Measurements from ENCODE around the gene NEK5. TPM values are rescaled to one million over a fixed set of nuclear protein-coding genes. Genes with fewer than 3 reads are reported as not detected.

NEK5 gene
- total and polyA plus RNA-seq, 2 donors (not counting 3 experiments of a cell fraction or from before 2014, with no cell fraction given) = 0.03 to 0.18 TPM

DNA sequence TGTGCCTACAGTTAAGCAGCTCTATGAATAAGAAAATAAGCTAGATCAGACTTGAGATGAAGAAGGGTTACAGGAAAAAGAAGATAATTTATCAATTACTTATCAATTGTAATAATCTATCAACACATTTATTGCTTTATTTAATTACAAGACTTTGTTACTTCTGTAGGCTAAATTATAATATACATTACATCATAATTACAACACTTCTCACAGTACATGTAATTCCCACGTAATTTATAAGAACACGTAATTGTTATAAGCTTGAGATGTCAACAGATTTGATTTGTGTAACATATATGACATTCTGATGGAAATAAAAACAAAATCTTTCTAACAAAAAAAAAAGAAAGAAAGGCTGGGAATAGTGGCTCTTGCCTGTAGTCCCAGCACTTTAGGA, 36.8 kb downstream of the NEK5 start:
- no TSS peak for BruUV-seq (replicated peaks)
- Histone ChIP-seq H3K9me3 (replicated peaks; ENCODE audit: control insufficient read depth, insufficient read depth, low read length) (no peaks in the 10 kb centered on the region), H2AFZ (ENCODE audit: low read depth, low read length) (no peak overlapping the region), H3K9ac (replicated peaks; ENCODE audit: extremely low read depth, insufficient read depth, low read length) (no peak overlapping the region), H3K9me1 (replicated peaks; ENCODE audit: control insufficient read depth, extremely low read depth, insufficient read depth, low read length) (no peaks in the 10 kb centered on the region), H3K79me2 (ENCODE audit: control insufficient read depth, insufficient read depth, low read length) (no peaks in the 10 kb centered on the region), H3K27me3 (ENCODE audit: control insufficient read depth in 2 of 2, insufficient read depth in 2 of 2, low read length in 2 of 2) (peaks cover 0 to 3% of the 10 kb centered on the region in 2 experiments), H4K20me1 (replicated peaks; ENCODE audit: control insufficient read depth, extremely low read depth, insufficient read depth, low read length) (no peaks in the 10 kb centered on the region), H3K27ac (ENCODE audit: insufficient read depth, low read depth, low read length) (no peak overlapping the region), H3K4me1 (ENCODE audit: control insufficient read depth, extremely low read depth, insufficient read depth, low read length) (no peaks in the 10 kb centered on the region), H3K4me3 (replicated peaks in 1 of 3; ENCODE audit: insufficient read depth in 1 of 3, low read depth in 1 of 3, low read length in 3 of 3) (no peak overlapping the region), H3K36me3 (ENCODE audit: control insufficient read depth in 2 of 2, extremely low read depth in 1 of 2, insufficient read depth in 2 of 2, low read length in 2 of 2) (no peaks in the 10 kb centered on the region), H3K4me2 (ENCODE audit: insufficient read depth, low read length) (no peak overlapping the region)
- ChIA-PET POLR2A (no interaction called here), CTCF (no interaction called here)
- intact Hi-C loops (cut with micrococcal nuclease) = no loop called here
- dilution Hi-C loops (cut with MboI; ENCODE audit: extremely low pct_ligation_motif_present, low sequenced_read_pairs) = no loop called here
- no peak for FAIRE-seq
- DNase-seq (ENCODE audit: low read depth, low spot score) = no peak
- TF ChIP-seq JUN (IDR thresholded peaks at IDR 0.05; ENCODE audit: borderline replicate concordance, insufficient read depth, insufficient read length, low read depth) = no peak
- TF ChIP-seq, protein P1, sequence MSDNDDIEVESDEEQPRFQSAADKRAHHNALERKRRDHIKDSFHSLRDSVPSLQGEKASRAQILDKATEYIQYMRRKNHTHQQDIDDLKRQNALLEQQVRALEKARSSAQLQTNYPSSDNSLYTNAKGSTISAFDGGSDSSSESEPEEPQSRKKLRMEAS (IDR thresholded peaks at IDR 0.05; ENCODE audit: insufficient read depth, insufficient read length) = no peak
- TF ChIP-seq FOS (IDR thresholded peaks at IDR 0.05; ENCODE audit: borderline replicate concordance, insufficient read depth, low read length) = no peak
- TF ChIP-seq EZH2 (IDR thresholded peaks at IDR 0.05; ENCODE audit: borderline replicate concordance, low read depth, low read length, severe bottlenecking) = no peak
- no peak for TF ChIP-seq POLR2A (IDR thresholded peaks at IDR 0.05; ENCODE audit: low read depth, low read length)
- TF ChIP-seq, protein P2, sequence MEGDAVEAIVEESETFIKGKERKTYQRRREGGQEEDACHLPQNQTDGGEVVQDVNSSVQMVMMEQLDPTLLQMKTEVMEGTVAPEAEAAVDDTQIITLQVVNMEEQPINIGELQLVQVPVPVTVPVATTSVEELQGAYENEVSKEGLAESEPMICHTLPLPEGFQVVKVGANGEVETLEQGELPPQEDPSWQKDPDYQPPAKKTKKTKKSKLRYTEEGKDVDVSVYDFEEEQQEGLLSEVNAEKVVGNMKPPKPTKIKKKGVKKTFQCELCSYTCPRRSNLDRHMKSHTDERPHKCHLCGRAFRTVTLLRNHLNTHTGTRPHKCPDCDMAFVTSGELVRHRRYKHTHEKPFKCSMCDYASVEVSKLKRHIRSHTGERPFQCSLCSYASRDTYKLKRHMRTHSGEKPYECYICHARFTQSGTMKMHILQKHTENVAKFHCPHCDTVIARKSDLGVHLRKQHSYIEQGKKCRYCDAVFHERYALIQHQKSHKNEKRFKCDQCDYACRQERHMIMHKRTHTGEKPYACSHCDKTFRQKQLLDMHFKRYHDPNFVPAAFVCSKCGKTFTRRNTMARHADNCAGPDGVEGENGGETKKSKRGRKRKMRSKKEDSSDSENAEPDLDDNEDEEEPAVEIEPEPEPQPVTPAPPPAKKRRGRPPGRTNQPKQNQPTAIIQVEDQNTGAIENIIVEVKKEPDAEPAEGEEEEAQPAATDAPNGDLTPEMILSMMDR (IDR thresholded peaks at IDR 0.05; ENCODE audit: extremely low read depth in 1 of 2, insufficient read depth in 1 of 2, low read depth in 1 of 2, low read length in 2 of 2) = no peak
- no peak for TF ChIP-seq POLR2AphosphoS5 (IDR thresholded peaks at IDR 0.05; ENCODE audit: insufficient read depth, low read depth, low read length)
- no peak for TF ChIP-seq MYC (IDR thresholded peaks at IDR 0.05; ENCODE audit: low read depth, low read length)
- TF ChIP-seq GATA2 (IDR thresholded peaks at IDR 0.05; ENCODE audit: insufficient read depth, insufficient read length, low read depth, low read length) = no peak

Data from endothelial cell of umbilical vein (primary cell).